HEK293 (cell line): ENCODE data around the gene MBNL3.

Source experiments
- CTCF ChIA-PET: fragments of 350-600 bp; formaldehyde crosslinking; extraction: SDS; loops from one replicate; lab custom pipeline; 2021; ENCODE audit warnings: antibody characterized with exemption; lab: Yijun Ruan, JAX
- POLR2A ChIA-PET: fragments of 300-600 bp; formaldehyde crosslinking; extraction: SDS; loops from one replicate; lab custom pipeline; 2020; ENCODE audit warnings: antibody characterized with exemption, inconsistent platforms; lab: Yijun Ruan, JAX
- H3K27ac ChIP-seq: fragments of 200-500 bp; sonication (Bioruptor generic); 2 replicates; pipeline ENCODE4 v1.5.1; 2014; ENCODE audit warnings: low read depth, low read length, control low read depth, inconsistent platforms; ENCODE audit errors: extremely low read depth
- H3K36me3 ChIP-seq, 2 experiments: fragments of 200-500 bp in 1 of 2; sonication (Bioruptor generic) in 1 of 2; 1 replicate in 1 of 2; 2 replicates in 1 of 2; pipeline ENCODE4 v1.5.1; 2014 to 2017; ENCODE audit warnings: inconsistent platforms in 2 of 2, low read length in 2 of 2; ENCODE audit not compliant: control insufficient read depth in 2 of 2, insufficient read depth in 1 of 2
- H3K4me1 ChIP-seq: fragments of 200-500 bp; sonication (Bioruptor generic); 2 replicates; pipeline ENCODE4 v1.5.1; 2014; ENCODE audit warnings: mild to moderate bottlenecking, low read length, inconsistent platforms; ENCODE audit not compliant: control insufficient read depth, insufficient read depth
- H3K4me3 ChIP-seq: 2 replicates; pipeline ENCODE4 v1.5.1; 2011; ENCODE audit warnings: low read depth, mild to moderate bottlenecking, control low read depth, low read length, moderate library complexity
- H3K9me3 ChIP-seq: fragments of 200-500 bp; sonication (Bioruptor generic); 2 replicates; pipeline ENCODE4 v1.5.1; 2014; ENCODE audit warnings: low read depth, low read length, inconsistent platforms; ENCODE audit not compliant: control insufficient read depth, insufficient read depth
- FEZF1 ChIP-seq: fragments of 450-650 bp; formaldehyde crosslinking; IDR thresholded peaks from 2 replicates; pipeline ENCODE4 v1.5.1; 2016; ENCODE audit warnings: missing biosample characterization, missing genetic modification characterization
- GLIS1 ChIP-seq: fragments of 450-650 bp; formaldehyde crosslinking; IDR thresholded peaks from 2 replicates; pipeline ENCODE4 v1.5.1; 2016; ENCODE audit warnings: missing biosample characterization, missing genetic modification characterization
- HOXC10 ChIP-seq: sonication (generic); formaldehyde crosslinking; IDR thresholded peaks from 2 replicates; pipeline ENCODE4 v1.8.1; 2023; ENCODE audit warnings: mild to moderate bottlenecking, missing genetic modification reagents
- KLF16 ChIP-seq: fragments of 450-650 bp; formaldehyde crosslinking; IDR thresholded peaks from 2 replicates; pipeline ENCODE4 v1.5.1; 2017; ENCODE audit warnings: missing biosample characterization, missing genetic modification characterization
- MZF1 ChIP-seq: fragments of 450-650 bp; formaldehyde crosslinking; IDR thresholded peaks from 2 replicates; pipeline ENCODE4 v1.5.1; 2017; ENCODE audit warnings: missing biosample characterization, missing genetic modification characterization, borderline replicate concordance
- OSR2 ChIP-seq: fragments of 450-650 bp; formaldehyde crosslinking; IDR thresholded peaks from 2 replicates; pipeline ENCODE4 v1.5.1; 2016; ENCODE audit warnings: missing biosample characterization, missing genetic modification characterization
- OVOL3 ChIP-seq: fragments of 450-650 bp; formaldehyde crosslinking; IDR thresholded peaks from 2 replicates; pipeline ENCODE4 v1.5.1; 2016; ENCODE audit warnings: missing biosample characterization, missing genetic modification characterization
- YY1 ChIP-seq: fragments of 450-650 bp; formaldehyde crosslinking; IDR thresholded peaks from 2 replicates; pipeline ENCODE4 v1.5.1; 2018; ENCODE audit warnings: missing biosample characterization, missing genetic modification characterization
- ZBTB48 ChIP-seq: fragments of 450-650 bp; formaldehyde crosslinking; IDR thresholded peaks from 2 replicates; pipeline ENCODE4 v1.5.1; 2016; ENCODE audit warnings: missing biosample characterization, missing genetic modification characterization
- ZFP41 ChIP-seq: fragments of 450-650 bp; formaldehyde crosslinking; IDR thresholded peaks from 2 replicates; pipeline ENCODE4 v1.5.1; 2016; ENCODE audit warnings: missing biosample characterization, missing genetic modification characterization, borderline replicate concordance
- ZNF132 ChIP-seq: fragments of 450-650 bp; formaldehyde crosslinking; IDR thresholded peaks from 2 replicates; pipeline ENCODE4 v1.5.1; 2017; ENCODE audit warnings: missing biosample characterization, missing genetic modification characterization, borderline replicate concordance
- ZNF155 ChIP-seq: fragments of 450-650 bp; formaldehyde crosslinking; IDR thresholded peaks from 2 replicates; pipeline ENCODE4 v1.5.1; 2016; ENCODE audit warnings: missing biosample characterization, missing genetic modification characterization
- ZNF157 ChIP-seq: fragments of 450-650 bp; formaldehyde crosslinking; IDR thresholded peaks from 2 replicates; pipeline ENCODE4 v1.5.1; 2016; ENCODE audit warnings: missing biosample characterization, missing genetic modification characterization
- ZNF2 ChIP-seq: fragments of 450-650 bp; formaldehyde crosslinking; IDR thresholded peaks from 2 replicates; pipeline ENCODE4 v1.5.1; 2016; ENCODE audit warnings: missing biosample characterization, missing genetic modification characterization
- ZNF37A ChIP-seq: fragments of 450-650 bp; IDR thresholded peaks from 2 replicates; pipeline ENCODE4 v1.5.1; 2018; ENCODE audit warnings: missing biosample characterization, missing genetic modification characterization
- ZNF426 ChIP-seq: fragments of 450-650 bp; formaldehyde crosslinking; IDR thresholded peaks from 2 replicates; pipeline ENCODE4 v1.5.1; 2017; ENCODE audit warnings: missing biosample characterization, missing genetic modification characterization, mild to moderate bottlenecking, inconsistent platforms, moderate library complexity
- ZNF433 ChIP-seq: fragments of 450-650 bp; formaldehyde crosslinking; IDR thresholded peaks from 2 replicates; pipeline ENCODE4 v1.5.1; 2016; ENCODE audit warnings: missing biosample characterization, missing genetic modification characterization, low read depth
- ZNF596 ChIP-seq: fragments of 450-650 bp; IDR thresholded peaks from 2 replicates; pipeline ENCODE4 v1.5.0; 2018; ENCODE audit warnings: missing biosample characterization, mild to moderate bottlenecking, missing genetic modification characterization, moderate library complexity
- ZNF658 ChIP-seq: fragments of 450-650 bp; formaldehyde crosslinking; IDR thresholded peaks from 2 replicates; pipeline ENCODE4; 2016; ENCODE audit warnings: missing biosample characterization, missing genetic modification characterization
- ZNF707 ChIP-seq: fragments of 450-650 bp; formaldehyde crosslinking; IDR thresholded peaks from 2 replicates; pipeline ENCODE4 v1.5.1; 2016; ENCODE audit warnings: missing biosample characterization, missing genetic modification characterization
- ZNF747 ChIP-seq: fragments of 450-650 bp; formaldehyde crosslinking; IDR thresholded peaks from 2 replicates; pipeline ENCODE4 v1.5.1; 2016; ENCODE audit warnings: missing biosample characterization, missing genetic modification characterization
- ZNF785 ChIP-seq: fragments of 450-650 bp; formaldehyde crosslinking; IDR thresholded peaks from 2 replicates; pipeline ENCODE4 v1.5.1; 2016; ENCODE audit warnings: missing biosample characterization, missing genetic modification characterization
- TF ChIP-seq, protein P1 (sequence below): fragments of 450-650 bp; formaldehyde crosslinking; IDR thresholded peaks from 2 replicates; pipeline ENCODE4 v1.5.1; 2016; ENCODE audit warnings: missing biosample characterization, missing genetic modification characterization, borderline replicate concordance
- TF ChIP-seq, protein P2 (sequence below): fragments of 450-650 bp; formaldehyde crosslinking; IDR thresholded peaks from 2 replicates; pipeline ENCODE4 v1.5.1; 2016; ENCODE audit warnings: missing biosample characterization, missing genetic modification characterization, low read depth

Gene MBNL3

DNA sequence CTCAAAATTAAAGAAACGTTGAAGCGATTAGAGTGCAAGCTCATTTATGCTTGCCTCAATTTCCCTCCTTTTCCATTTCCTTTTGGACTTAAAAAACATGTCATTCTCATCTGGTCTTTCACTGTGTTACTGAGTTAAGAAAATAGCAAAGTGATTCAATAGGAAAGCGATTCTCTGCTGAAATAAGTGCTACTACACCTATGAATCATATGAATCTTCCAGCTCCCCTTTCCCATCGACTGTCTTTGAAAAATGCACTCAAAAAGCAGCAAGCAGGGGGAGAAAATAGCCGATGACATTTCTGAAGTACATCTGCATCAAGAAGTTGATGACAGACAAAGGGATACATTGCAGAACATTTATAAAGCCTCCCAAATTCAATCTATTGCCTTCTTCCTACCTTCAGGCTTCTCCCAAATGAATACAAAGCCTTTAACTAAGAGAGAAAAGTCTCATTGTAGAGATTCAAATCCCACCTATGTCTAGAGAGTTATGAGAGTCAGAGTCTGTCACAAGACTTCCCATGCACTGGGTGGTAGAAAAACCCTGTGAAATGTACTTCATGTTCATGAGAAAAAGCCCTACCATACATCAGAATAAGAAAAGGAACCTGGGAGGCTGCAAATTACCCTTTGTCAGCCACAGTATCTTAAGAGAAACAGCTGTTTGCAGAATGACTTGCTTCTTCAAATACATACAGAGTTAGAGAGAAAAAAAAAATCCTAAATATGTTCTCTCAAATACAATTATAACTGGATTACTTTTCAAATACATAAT is 78.9 kb downstream of the MBNL3 start:
- Histone ChIP-seq H3K36me3 (no peaks in the 10 kb centered on the region), H3K4me1 (no peaks in the 10 kb centered on the region), H3K4me3 (no peak overlapping the region), H3K9me3 (no peaks in the 10 kb centered on the region; the same call in 1 of the 2 replicates), H3K27ac (no peak overlapping the region)
- no peak for TF ChIP-seq ZNF433
- no peak for TF ChIP-seq ZNF596 (tag by site-specific recombination)
- no peak for TF ChIP-seq ZNF658
- TF ChIP-seq ZNF155, result no peak
- no peak for TF ChIP-seq YY1 (tag by site-specific recombination)
- no peak for TF ChIP-seq ZNF132 (tag by site-specific recombination)
- TF ChIP-seq ZNF426 (tag by site-specific recombination), result no peak
- POLR2A ChIA-PET, result no interaction called here
- CTCF ChIA-PET, result no interaction called here

DNA sequence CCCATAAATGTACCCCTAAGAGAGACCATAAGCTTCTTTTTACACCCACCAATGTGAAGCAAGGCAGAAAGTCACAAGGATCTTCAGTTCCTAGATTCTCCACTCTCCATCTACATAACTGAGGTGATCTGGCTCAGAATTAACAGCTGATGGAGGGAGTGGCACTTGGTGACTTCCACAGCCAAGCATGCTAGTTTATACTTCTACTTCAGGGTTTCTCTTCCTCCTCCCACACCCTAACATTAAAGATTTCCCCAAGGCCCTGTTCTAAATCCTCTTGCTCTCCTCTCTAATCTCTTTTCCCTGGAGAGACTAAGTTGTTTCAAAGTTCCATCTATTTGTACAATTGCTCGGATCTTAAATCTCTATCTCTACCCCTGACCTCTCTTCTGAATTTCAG is 81.1 kb downstream of the MBNL3 start:
- no peak for TF ChIP-seq ZBTB48 (tag by site-specific recombination)
- TF ChIP-seq ZNF2 (tag by site-specific recombination), result no peak
- no peak for TF ChIP-seq HOXC10 (CRISPR knock-in tag)
- no peak for TF ChIP-seq ZNF157
- TF ChIP-seq ZFP41 (tag by site-specific recombination), result no peak
- no peak for TF ChIP-seq ZNF747 (tag by site-specific recombination)
- TF ChIP-seq MZF1 (tag by site-specific recombination), result no peak
- TF ChIP-seq OVOL3, result no peak
- TF ChIP-seq FEZF1, result no peak
- no peak for TF ChIP-seq KLF16 (tag by site-specific recombination)
- TF ChIP-seq, protein P1, sequence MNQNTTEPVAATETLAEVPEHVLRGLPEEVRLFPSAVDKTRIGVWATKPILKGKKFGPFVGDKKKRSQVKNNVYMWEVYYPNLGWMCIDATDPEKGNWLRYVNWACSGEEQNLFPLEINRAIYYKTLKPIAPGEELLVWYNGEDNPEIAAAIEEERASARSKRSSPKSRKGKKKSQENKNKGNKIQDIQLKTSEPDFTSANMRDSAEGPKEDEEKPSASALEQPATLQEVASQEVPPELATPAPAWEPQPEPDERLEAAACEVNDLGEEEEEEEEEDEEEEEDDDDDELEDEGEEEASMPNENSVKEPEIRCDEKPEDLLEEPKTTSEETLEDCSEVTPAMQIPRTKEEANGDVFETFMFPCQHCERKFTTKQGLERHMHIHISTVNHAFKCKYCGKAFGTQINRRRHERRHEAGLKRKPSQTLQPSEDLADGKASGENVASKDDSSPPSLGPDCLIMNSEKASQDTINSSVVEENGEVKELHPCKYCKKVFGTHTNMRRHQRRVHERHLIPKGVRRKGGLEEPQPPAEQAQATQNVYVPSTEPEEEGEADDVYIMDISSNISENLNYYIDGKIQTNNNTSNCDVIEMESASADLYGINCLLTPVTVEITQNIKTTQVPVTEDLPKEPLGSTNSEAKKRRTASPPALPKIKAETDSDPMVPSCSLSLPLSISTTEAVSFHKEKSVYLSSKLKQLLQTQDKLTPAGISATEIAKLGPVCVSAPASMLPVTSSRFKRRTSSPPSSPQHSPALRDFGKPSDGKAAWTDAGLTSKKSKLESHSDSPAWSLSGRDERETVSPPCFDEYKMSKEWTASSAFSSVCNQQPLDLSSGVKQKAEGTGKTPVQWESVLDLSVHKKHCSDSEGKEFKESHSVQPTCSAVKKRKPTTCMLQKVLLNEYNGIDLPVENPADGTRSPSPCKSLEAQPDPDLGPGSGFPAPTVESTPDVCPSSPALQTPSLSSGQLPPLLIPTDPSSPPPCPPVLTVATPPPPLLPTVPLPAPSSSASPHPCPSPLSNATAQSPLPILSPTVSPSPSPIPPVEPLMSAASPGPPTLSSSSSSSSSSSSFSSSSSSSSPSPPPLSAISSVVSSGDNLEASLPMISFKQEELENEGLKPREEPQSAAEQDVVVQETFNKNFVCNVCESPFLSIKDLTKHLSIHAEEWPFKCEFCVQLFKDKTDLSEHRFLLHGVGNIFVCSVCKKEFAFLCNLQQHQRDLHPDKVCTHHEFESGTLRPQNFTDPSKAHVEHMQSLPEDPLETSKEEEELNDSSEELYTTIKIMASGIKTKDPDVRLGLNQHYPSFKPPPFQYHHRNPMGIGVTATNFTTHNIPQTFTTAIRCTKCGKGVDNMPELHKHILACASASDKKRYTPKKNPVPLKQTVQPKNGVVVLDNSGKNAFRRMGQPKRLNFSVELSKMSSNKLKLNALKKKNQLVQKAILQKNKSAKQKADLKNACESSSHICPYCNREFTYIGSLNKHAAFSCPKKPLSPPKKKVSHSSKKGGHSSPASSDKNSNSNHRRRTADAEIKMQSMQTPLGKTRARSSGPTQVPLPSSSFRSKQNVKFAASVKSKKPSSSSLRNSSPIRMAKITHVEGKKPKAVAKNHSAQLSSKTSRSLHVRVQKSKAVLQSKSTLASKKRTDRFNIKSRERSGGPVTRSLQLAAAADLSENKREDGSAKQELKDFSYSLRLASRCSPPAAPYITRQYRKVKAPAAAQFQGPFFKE (tag by site-specific recombination), result no peak
- TF ChIP-seq ZNF426 (tag by site-specific recombination), result no peak
- no peak for TF ChIP-seq ZNF707 (tag by site-specific recombination)
- no peak for TF ChIP-seq ZNF785 (tag by site-specific recombination)
- no peak for TF ChIP-seq GLIS1 (tag by site-specific recombination)
- no peak for TF ChIP-seq ZNF37A (tag by site-specific recombination)
- no peak for TF ChIP-seq OSR2 (tag by site-specific recombination)
- TF ChIP-seq, protein P2, sequence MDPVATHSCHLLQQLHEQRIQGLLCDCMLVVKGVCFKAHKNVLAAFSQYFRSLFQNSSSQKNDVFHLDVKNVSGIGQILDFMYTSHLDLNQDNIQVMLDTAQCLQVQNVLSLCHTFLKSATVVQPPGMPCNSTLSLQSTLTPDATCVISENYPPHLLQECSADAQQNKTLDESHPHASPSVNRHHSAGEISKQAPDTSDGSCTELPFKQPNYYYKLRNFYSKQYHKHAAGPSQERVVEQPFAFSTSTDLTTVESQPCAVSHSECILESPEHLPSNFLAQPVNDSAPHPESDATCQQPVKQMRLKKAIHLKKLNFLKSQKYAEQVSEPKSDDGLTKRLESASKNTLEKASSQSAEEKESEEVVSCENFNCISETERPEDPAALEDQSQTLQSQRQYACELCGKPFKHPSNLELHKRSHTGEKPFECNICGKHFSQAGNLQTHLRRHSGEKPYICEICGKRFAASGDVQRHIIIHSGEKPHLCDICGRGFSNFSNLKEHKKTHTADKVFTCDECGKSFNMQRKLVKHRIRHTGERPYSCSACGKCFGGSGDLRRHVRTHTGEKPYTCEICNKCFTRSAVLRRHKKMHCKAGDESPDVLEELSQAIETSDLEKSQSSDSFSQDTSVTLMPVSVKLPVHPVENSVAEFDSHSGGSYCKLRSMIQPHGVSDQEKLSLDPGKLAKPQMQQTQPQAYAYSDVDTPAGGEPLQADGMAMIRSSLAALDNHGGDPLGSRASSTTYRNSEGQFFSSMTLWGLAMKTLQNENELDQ (tag by site-specific recombination), result no peak
- Histone ChIP-seq H3K9me3 (no peaks in the 10 kb centered on the region; the same call in 1 of the 2 replicates), H3K4me3 (no peak overlapping the region), H3K36me3 (no peaks in the 10 kb centered on the region), H3K4me1 (no peaks in the 10 kb centered on the region), H3K27ac (no peak overlapping the region)
- POLR2A ChIA-PET, result no interaction called here
- CTCF ChIA-PET, result interaction anchor here (1.1 to 1.3 kb wide), 2 partner anchors 224 to 764 kb away, joined by 3 to 4 read pairs; no protein-coding TSS in a partner anchor
